PC-9 (cell line): ENCODE data around the gene MAP2K2.

Experiments
- CTCF ChIP-seq: fragments of 200-600 bp; sonication (generic); conservative IDR thresholded peaks from 2 replicates; pipeline ENCODE4 v1.6.1; 2017; ENCODE audit warnings: mixed run types, antibody characterized with exemption, mild to moderate bottlenecking, moderate library complexity
- EZH2 ChIP-seq: fragments of 200-600 bp; sonication (generic); IDR thresholded peaks from 2 replicates; pipeline ENCODE4 v1.8.0; 2017; ENCODE audit warnings: antibody characterized with exemption, low read depth

- TF ChIP-seq CTCF (no peak), EZH2 (no peak)
Observed at GRCh38 chr19:4052993-4053422, 70.9 kb downstream of the MAP2K2 start.
